Activated naive CD8-positive, alpha-beta T cell treated with anti-CD3 and anti-CD28 coated beads, Interleukin-2, amount 10 ng/mL, durations not matched to agents 7 days and 5 days (primary cell): ENCODE data around the gene ABCD4. TPM values are rescaled to one million over a fixed set of nuclear protein-coding genes. Genes with fewer than 3 reads are reported as not detected.
"Not testable (repeated sequence)": the region's sequence is repeated elsewhere in the genome, so short reads cannot be mapped to it uniquely, and the experiment has no call there.

Source experiments
- ATAC-seq: fragments of 150-1000 bp; cut with Tn5 transposase; one replicate; pipeline ENCODE4 v1.10.0; 2021; ENCODE audit warnings: low read depth, moderate library complexity
- POLR2A ChIA-PET: fragments of 350-600 bp; sonication (Branson Sonifier 250); formaldehyde crosslinking; loops from one replicate; lab custom pipeline; 2021; ENCODE audit warnings: antibody characterized with exemption; lab: Charles Lee
- DNase-seq: peaks from one replicate; pipeline ENCODE4 v3.0.0; 2021
- H3K27ac Mint-ChIP-seq: one replicate; pipeline ENCODE4 v1.8.0; 2022; ENCODE audit warnings: mild to moderate bottlenecking, mixed read lengths
- H3K27me3 Mint-ChIP-seq: one replicate; pipeline ENCODE4 v1.8.0; 2022; ENCODE audit warnings: mild to moderate bottlenecking, moderate library complexity, mixed read lengths
- H3K36me3 Mint-ChIP-seq: one replicate; pipeline ENCODE4 v1.8.0; 2021; ENCODE audit warnings: mild to moderate bottlenecking, mixed read lengths
- H3K4me1 Mint-ChIP-seq: one replicate; pipeline ENCODE4 v1.8.0; 2021; ENCODE audit warnings: mixed read lengths
- H3K4me3 Mint-ChIP-seq: one replicate; pipeline ENCODE4 v1.8.0; 2022; ENCODE audit warnings: mild to moderate bottlenecking, moderate library complexity, mixed read lengths
- H3K9me3 Mint-ChIP-seq: one replicate; pipeline ENCODE4 v1.8.0; 2021; ENCODE audit warnings: mixed read lengths
- total RNA-seq, 2 experiments: library from RNA; stranded (reverse); gene quantifications; one replicate each; pipeline ENCODE4 v1.2.3, GENCODE V29; 2021

The ABCD4 gene
- total RNA-seq = 10 to 100 TPM; 70.4 TPM

GRCh38 chr14:74302634-74303569 is at the start of gene ABCD4:
Gene ABCD4, minus strand, starts transcription at chr14:74302934. Its CDS starts 22 bp downstream, at chr14:74302912.
- peaks cover 17% of the 10 kb centered on the region for H3K4me1 Mint-ChIP-seq
- peak within 1 kb of the TSS; percentile 99 for H3K4me3 Mint-ChIP-seq
- no peaks in the 10 kb centered on the region for H3K9me3 Mint-ChIP-seq
- DNase-seq (peak; percentile 83), ATAC-seq (peak; percentile 94)
- no peaks in the 10 kb centered on the region for H3K27me3 Mint-ChIP-seq
- H3K36me3 Mint-ChIP-seq = peaks cover 3% of the 10 kb centered on the region
- peak within 1 kb of the TSS; percentile 96 for H3K27ac Mint-ChIP-seq
- POLR2A ChIA-PET = interaction anchor here (0.7 to 1.1 kb wide), 2 partner anchors 62 to 99 kb away, joined by 3 read pairs; no protein-coding TSS in a partner anchor

- POLR2A ChIA-PET = no interaction called here
- no peaks in the 10 kb centered on the region for H3K36me3 Mint-ChIP-seq
- ATAC-seq (no peak), DNase-seq (no peak)
- H3K27me3 Mint-ChIP-seq = peaks cover 16% of the 10 kb centered on the region
- no peaks in the 10 kb centered on the region for H3K9me3 Mint-ChIP-seq
- H3K4me1 Mint-ChIP-seq = no peaks in the 10 kb centered on the region
- no peak overlapping the region for H3K27ac Mint-ChIP-seq
- H3K4me3 Mint-ChIP-seq = no peak overlapping the region
Observed at GRCh38 chr14:74350928-74351323, 48.2 kb upstream of the ABCD4 start.

GRCh38 chr14:74350211-74350927 is 47.6 kb upstream of the ABCD4 start:
- H3K4me3 Mint-ChIP-seq = no peak overlapping the region
- DNase-seq (no peak), ATAC-seq (no peak)
- H3K27me3 Mint-ChIP-seq = peaks cover 16% of the 10 kb centered on the region
- no peaks in the 10 kb centered on the region for H3K9me3 Mint-ChIP-seq
- H3K4me1 Mint-ChIP-seq = no peaks in the 10 kb centered on the region
- H3K27ac Mint-ChIP-seq = no peak overlapping the region
- no peaks in the 10 kb centered on the region for H3K36me3 Mint-ChIP-seq
- POLR2A ChIA-PET = no interaction called here

- Mint-ChIP-seq H3K4me1 (no peaks in the 10 kb centered on the region), H3K4me3 (no peak overlapping the region), H3K9me3 (no peaks in the 10 kb centered on the region), H3K27me3 (peaks cover 16% of the 10 kb centered on the region), H3K36me3 (no peaks in the 10 kb centered on the region), H3K27ac (no peak overlapping the region)
- POLR2A ChIA-PET = no interaction called here
- DNase-seq (no peak), ATAC-seq (no peak)
Observed at GRCh38 chr14:74349757-74350156, 47.0 kb upstream of the ABCD4 start.

- Mint-ChIP-seq H3K27ac (no peak overlapping the region), H3K4me1 (no peaks in the 10 kb centered on the region), H3K27me3 (peaks cover 16% of the 10 kb centered on the region), H3K4me3 (no peak overlapping the region), H3K36me3 (no peaks in the 10 kb centered on the region), H3K9me3 (no peaks in the 10 kb centered on the region)
- POLR2A ChIA-PET = no interaction called here
- ATAC-seq (no peak), DNase-seq (no peak)
Observed at GRCh38 chr14:74348735-74349463, 46.2 kb upstream of the ABCD4 start.

- no peak within 1 kb of the TSS for H3K27ac Mint-ChIP-seq
- H3K4me1 Mint-ChIP-seq = no peaks in the 10 kb centered on the region
Observed at GRCh38 chr14:74348241-74348734, 45.6 kb upstream of the ABCD4 start, which contains the start of gene VRTN. Gene VRTN, plus strand, starts transcription at chr14:74348471. Its CDS starts 8,313 bp downstream, at chr14:74356784.

GRCh38 chr14:74347795-74348100 is 45.0 kb upstream of the ABCD4 start:
- no peaks in the 10 kb centered on the region for H3K4me1 Mint-ChIP-seq
- ATAC-seq (no peak), DNase-seq (no peak)
- peaks cover 16% of the 10 kb centered on the region for H3K27me3 Mint-ChIP-seq
- POLR2A ChIA-PET = no interaction called here
- H3K27ac Mint-ChIP-seq = no peak overlapping the region
- no peaks in the 10 kb centered on the region for H3K36me3 Mint-ChIP-seq
- no peak overlapping the region for H3K4me3 Mint-ChIP-seq
- no peaks in the 10 kb centered on the region for H3K9me3 Mint-ChIP-seq

More at GRCh38 chr14:74348241-74348734, 45.6 kb upstream of the ABCD4 start, which contains the start of gene VRTN:
- Mint-ChIP-seq H3K4me3 (no peak within 1 kb of the TSS), H3K27me3 (peaks cover 16% of the 10 kb centered on the region), H3K9me3 (no peaks in the 10 kb centered on the region), H3K36me3 (no peaks in the 10 kb centered on the region)
- POLR2A ChIA-PET = no interaction called here
- ATAC-seq = no peak
- DNase-seq = no peak

GRCh38 chr14:74347097-74347794 is 44.5 kb upstream of the ABCD4 start:
- no peak for ATAC-seq
- no peak overlapping the region for H3K4me3 Mint-ChIP-seq
- H3K27me3 Mint-ChIP-seq = peaks cover 16% of the 10 kb centered on the region
- H3K36me3 Mint-ChIP-seq = no peaks in the 10 kb centered on the region
- H3K27ac Mint-ChIP-seq = no peak overlapping the region
- no peaks in the 10 kb centered on the region for H3K4me1 Mint-ChIP-seq
- POLR2A ChIA-PET = no interaction called here
- DNase-seq = no peak
- no peaks in the 10 kb centered on the region for H3K9me3 Mint-ChIP-seq

GRCh38 chr14:74346341-74346740 is 43.6 kb upstream of the ABCD4 start:
- H3K4me1 Mint-ChIP-seq = no peaks in the 10 kb centered on the region
- ATAC-seq (no peak), DNase-seq (no peak)
- H3K4me3 Mint-ChIP-seq = no peak overlapping the region
- POLR2A ChIA-PET = no interaction called here
- H3K27ac Mint-ChIP-seq = no peak overlapping the region
- peaks cover 12% of the 10 kb centered on the region for H3K27me3 Mint-ChIP-seq
- H3K9me3 Mint-ChIP-seq = no peaks in the 10 kb centered on the region
- H3K36me3 Mint-ChIP-seq = no peaks in the 10 kb centered on the region

- ATAC-seq (no peak), DNase-seq (no peak)
- no peaks in the 10 kb centered on the region for H3K36me3 Mint-ChIP-seq
- H3K9me3 Mint-ChIP-seq = no peaks in the 10 kb centered on the region
- no peak overlapping the region for H3K4me3 Mint-ChIP-seq
- H3K27me3 Mint-ChIP-seq = peaks cover 17% of the 10 kb centered on the region
- H3K27ac Mint-ChIP-seq = no peak overlapping the region
- POLR2A ChIA-PET = interaction anchor here (1.0 kb wide), 1 partner anchor 429 kb away, joined by 3 read pairs; the partner anchor contains the start of gene YLPM1
- no peaks in the 10 kb centered on the region for H3K4me1 Mint-ChIP-seq
Observed at GRCh38 chr14:74333909-74334308, 31.2 kb upstream of the ABCD4 start.

GRCh38 chr14:74329950-74330552 is 27.3 kb upstream of the ABCD4 start:
- POLR2A ChIA-PET, H3K27me3 Mint-ChIP-seq, ATAC-seq, DNase-seq, H3K9me3 Mint-ChIP-seq, H3K4me1 Mint-ChIP-seq, H3K27ac Mint-ChIP-seq, H3K36me3 Mint-ChIP-seq, H3K4me3 Mint-ChIP-seq: not testable (repeated sequence)

GRCh38 chr14:74326369-74327152 is 23.8 kb upstream of the ABCD4 start:
- POLR2A ChIA-PET = no interaction called here
- no peak overlapping the region for H3K4me3 Mint-ChIP-seq

More at GRCh38 chr14:74326369-74327152, 23.8 kb upstream of the ABCD4 start:
- no peaks in the 10 kb centered on the region for H3K4me1 Mint-ChIP-seq
- ATAC-seq (no peak), DNase-seq (no peak)
- H3K27me3 Mint-ChIP-seq = peaks cover 5% of the 10 kb centered on the region
- no peaks in the 10 kb centered on the region for H3K36me3 Mint-ChIP-seq
- no peak overlapping the region for H3K27ac Mint-ChIP-seq
- H3K9me3 Mint-ChIP-seq = no peaks in the 10 kb centered on the region
